Prostate gland (tissue), 2 donors: ENCODE measurements around the gene C16orf74.

Experiments used
- CTCF ChIP-seq, 4 experiments: fragments of 200-600 bp in 2 of 4; fragments of 450-650 bp in 2 of 4; sonication (generic) in 2 of 4; IDR thresholded peaks; 1 replicate in 3 of 4; 2 replicates in 1 of 4; pipeline ENCODE4 v1.5.1; 2016 to 2019; ENCODE audit warnings: antibody characterized with exemption in 4 of 4, mild to moderate bottlenecking in 2 of 4, moderate library complexity in 2 of 4
- POLR2A ChIP-seq: fragments of 450-650 bp; IDR thresholded peaks from one replicate; pipeline ENCODE4 v1.6.1; 2016; ENCODE audit warnings: antibody characterized with exemption, mild to moderate bottlenecking
- POLR2AphosphoS5 ChIP-seq: sonication (generic); formaldehyde crosslinking; IDR thresholded peaks from one replicate; pipeline ENCODE4 v1.6.1; 2017; ENCODE audit warnings: antibody characterized with exemption

GRCh38 chr16:85794696-85795095 lies 43.8 kb upstream of the C16orf74 start:
- TF ChIP-seq CTCF (IDR thresholded peaks at IDR 0.05) (no peak), POLR2AphosphoS5 (no peak), POLR2A (no peak)
